NAMALWA (cell line): ENCODE measurements around the gene EPB41L1.

Experiments used
- DNase-seq: peaks from one replicate; pipeline ENCODE4 v3.0.0-alpha.2; 2015; ENCODE audit warnings: low spot score

EPB41L1 gene

DNA sequence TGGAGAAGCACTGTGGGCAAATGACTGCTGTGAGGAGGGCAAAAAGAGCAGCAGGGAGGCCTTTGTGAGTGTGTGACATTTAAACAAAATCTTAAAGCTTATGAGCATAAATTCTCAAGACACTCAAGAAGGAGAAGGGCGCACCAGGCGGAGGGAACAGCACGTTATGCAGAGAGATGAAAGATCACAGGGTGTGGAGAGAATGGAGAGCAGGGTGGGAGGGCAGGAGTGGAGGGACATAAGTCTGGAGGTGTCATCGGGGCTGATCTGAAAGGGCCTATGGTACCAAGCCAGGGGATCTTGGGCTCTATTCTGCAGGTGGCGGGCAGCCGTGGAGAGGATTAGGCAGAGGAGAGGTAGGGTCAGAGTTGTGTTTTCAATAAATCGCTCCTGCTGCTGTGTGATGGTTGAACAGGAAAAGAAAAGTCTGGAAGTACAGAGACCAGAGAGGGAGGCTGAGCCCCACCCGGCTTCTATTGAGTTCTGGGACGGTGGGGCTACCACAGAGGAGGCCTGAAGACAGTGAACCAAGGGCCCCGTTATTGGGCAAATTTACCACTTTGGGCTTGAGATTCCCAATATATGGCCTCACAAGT is 127.3 kb downstream of the EPB41L1 start:
- no peak for DNase-seq
